Loucy (cell line): ENCODE measurements around the gene MINDY3.

ENCODE experiments used
- H2AFZ ChIP-seq: fragments of 200-600 bp; sonication (generic); 2 replicates; pipeline ENCODE4 v1.6.0; 2016; ENCODE audit warnings: antibody characterized with exemption, mild to moderate bottlenecking, low read length, moderate library complexity
- H3F3A ChIP-seq: fragments of 200-600 bp; 2 replicates; pipeline ENCODE4 v1.6.0; 2016; ENCODE audit warnings: antibody characterized with exemption, low read depth, mild to moderate bottlenecking
- H3K27me3 ChIP-seq: fragments of 200-600 bp; sonication (generic); 2 replicates; pipeline ENCODE4 v1.6.1; 2014; ENCODE audit warnings: low read length, mild to moderate bottlenecking; ENCODE audit not compliant: insufficient read depth, poor library complexity, severe bottlenecking
- H3K36me3 ChIP-seq: fragments of 200-600 bp; sonication (generic); 2 replicates; pipeline ENCODE4 v1.6.1; 2016; ENCODE audit warnings: low read length; ENCODE audit not compliant: insufficient read depth
- H3K4me1 ChIP-seq: fragments of 200-600 bp; sonication (generic); 2 replicates; pipeline ENCODE4 v1.5.1; 2014; ENCODE audit warnings: low read length, mild to moderate bottlenecking; ENCODE audit not compliant: insufficient read depth, poor library complexity, severe bottlenecking
- H3K4me2 ChIP-seq: fragments of 200-600 bp; sonication (generic); 2 replicates; pipeline ENCODE4 v1.6.0; 2014; ENCODE audit warnings: antibody characterized with exemption, low read length, low read depth, mild to moderate bottlenecking; ENCODE audit not compliant: poor library complexity, severe bottlenecking
- H3K4me3 ChIP-seq: fragments of 200-600 bp; sonication (generic); 2 replicates; pipeline ENCODE4 v1.5.1; 2014; ENCODE audit warnings: low read length, mild to moderate bottlenecking, mixed read lengths; ENCODE audit not compliant: poor library complexity, severe bottlenecking
- H3K79me2 ChIP-seq: fragments of 200-600 bp; sonication (generic); 2 replicates; pipeline ENCODE4 v1.6.1; 2014; ENCODE audit warnings: low read length; ENCODE audit not compliant: insufficient read depth
- H3K9ac ChIP-seq: fragments of 200-600 bp; sonication (generic); 2 replicates; pipeline ENCODE4 v1.6.0; 2014; ENCODE audit warnings: mild to moderate bottlenecking, low read depth, low read length, moderate library complexity; ENCODE audit not compliant: poor library complexity, severe bottlenecking
- H3K9me2 ChIP-seq: fragments of 200-600 bp; sonication (generic); replicated peaks from 2 replicates; pipeline ENCODE4 v1.6.1; 2016; ENCODE audit warnings: low read depth, low read length, mixed read lengths
- H3K9me3 ChIP-seq: fragments of 200-600 bp; sonication (generic); 2 replicates; pipeline ENCODE4 v1.6.1; 2014; ENCODE audit warnings: mild to moderate bottlenecking, antibody characterized with exemption, low read length, low read depth; ENCODE audit not compliant: insufficient read depth
- H4K20me1 ChIP-seq: fragments of 200-600 bp; sonication (generic); 2 replicates; pipeline ENCODE4 v1.6.0; 2014; ENCODE audit warnings: antibody characterized with exemption, low read length, mild to moderate bottlenecking; ENCODE audit not compliant: insufficient read depth, poor library complexity, severe bottlenecking
- EZH2phosphoT487 ChIP-seq: fragments of 200-600 bp; IDR thresholded peaks from 2 replicates; pipeline ENCODE4 v1.6.1; 2018; ENCODE audit warnings: antibody characterized with exemption, mild to moderate bottlenecking, moderate library complexity, borderline replicate concordance
- TF ChIP-seq, protein P1 (sequence below): fragments of 200-600 bp; sonication (generic); conservative IDR thresholded peaks from 2 replicates; pipeline ENCODE4 v1.5.1; 2014; ENCODE audit warnings: mild to moderate bottlenecking, antibody characterized with exemption, low read length

Gene MINDY3

DNA sequence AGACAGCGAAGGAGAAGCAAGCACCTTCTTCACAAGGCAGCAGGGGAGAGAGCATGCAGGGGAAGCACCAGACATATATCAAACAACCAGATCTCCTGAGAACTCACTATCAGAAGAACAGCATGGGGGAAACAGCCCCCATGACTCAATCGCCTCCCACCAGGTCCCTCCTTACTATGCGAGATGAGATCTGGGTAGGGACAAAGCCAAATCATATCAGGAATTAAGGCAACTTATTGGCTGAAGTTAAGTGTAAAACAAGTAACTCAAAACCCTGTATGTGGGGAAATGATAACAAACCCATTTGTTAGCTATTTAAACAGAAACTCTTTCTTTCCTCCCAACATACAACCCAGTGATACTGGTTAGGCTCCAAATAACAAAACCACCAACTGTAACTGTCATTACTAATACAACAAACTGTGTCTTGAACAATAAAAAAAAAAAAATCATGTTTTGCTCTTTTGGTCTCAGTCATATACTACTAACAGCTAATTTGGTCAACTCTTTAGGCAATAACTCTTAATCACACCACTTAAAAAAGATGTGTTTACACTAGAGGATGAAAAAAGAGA lies 57.8 kb downstream of the MINDY3 start:
- no peak for TF ChIP-seq EZH2phosphoT487
- TF ChIP-seq, protein P1, sequence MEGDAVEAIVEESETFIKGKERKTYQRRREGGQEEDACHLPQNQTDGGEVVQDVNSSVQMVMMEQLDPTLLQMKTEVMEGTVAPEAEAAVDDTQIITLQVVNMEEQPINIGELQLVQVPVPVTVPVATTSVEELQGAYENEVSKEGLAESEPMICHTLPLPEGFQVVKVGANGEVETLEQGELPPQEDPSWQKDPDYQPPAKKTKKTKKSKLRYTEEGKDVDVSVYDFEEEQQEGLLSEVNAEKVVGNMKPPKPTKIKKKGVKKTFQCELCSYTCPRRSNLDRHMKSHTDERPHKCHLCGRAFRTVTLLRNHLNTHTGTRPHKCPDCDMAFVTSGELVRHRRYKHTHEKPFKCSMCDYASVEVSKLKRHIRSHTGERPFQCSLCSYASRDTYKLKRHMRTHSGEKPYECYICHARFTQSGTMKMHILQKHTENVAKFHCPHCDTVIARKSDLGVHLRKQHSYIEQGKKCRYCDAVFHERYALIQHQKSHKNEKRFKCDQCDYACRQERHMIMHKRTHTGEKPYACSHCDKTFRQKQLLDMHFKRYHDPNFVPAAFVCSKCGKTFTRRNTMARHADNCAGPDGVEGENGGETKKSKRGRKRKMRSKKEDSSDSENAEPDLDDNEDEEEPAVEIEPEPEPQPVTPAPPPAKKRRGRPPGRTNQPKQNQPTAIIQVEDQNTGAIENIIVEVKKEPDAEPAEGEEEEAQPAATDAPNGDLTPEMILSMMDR, result no peak
- peaks cover 9% of the 10 kb centered on the region; the same call in 1 of the 2 replicates for H3F3A ChIP-seq
- H3K79me2 ChIP-seq, result no peaks in the 10 kb centered on the region
- peaks cover 46% of the 10 kb centered on the region for H3K4me1 ChIP-seq
- no peaks in the 10 kb centered on the region for H3K27me3 ChIP-seq
- peak overlapping the region; percentile 46 for H3K4me3 ChIP-seq
- H2AFZ ChIP-seq, result no peak overlapping the region
- peaks cover 17% of the 10 kb centered on the region for H3K36me3 ChIP-seq
- peak overlapping the region; percentile 63 for H3K9ac ChIP-seq
- H3K9me3 ChIP-seq, result no peaks in the 10 kb centered on the region
- H4K20me1 ChIP-seq, result no peaks in the 10 kb centered on the region
- H3K4me2 ChIP-seq, result peak overlapping the region; percentile 61
- no peaks in the 10 kb centered on the region for H3K9me2 ChIP-seq

DNA sequence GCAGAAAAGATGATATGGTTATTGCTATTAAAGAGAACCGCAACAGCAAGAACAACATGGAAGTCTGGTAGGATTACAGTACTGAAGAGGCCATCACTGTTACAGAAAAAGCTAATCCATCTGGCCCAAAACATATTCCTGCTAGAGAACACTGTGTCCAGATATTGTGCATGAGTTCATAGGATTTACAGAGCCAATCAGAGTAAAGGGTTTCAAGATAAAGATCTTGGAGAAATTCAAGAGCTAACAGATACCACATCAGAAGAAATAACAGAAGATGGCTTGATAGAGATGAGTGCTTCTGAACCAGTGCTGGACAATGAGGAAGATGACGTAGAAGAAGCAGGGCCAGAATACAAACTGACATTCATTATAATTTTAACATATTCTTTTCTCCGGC lies 58.7 kb downstream of the MINDY3 start:
- Histone ChIP-seq H3F3A (peaks cover 9% of the 10 kb centered on the region; the same call in 1 of the 2 replicates), H3K79me2 (no peaks in the 10 kb centered on the region), H2AFZ (no peak overlapping the region), H4K20me1 (no peaks in the 10 kb centered on the region), H3K4me2 (peak overlapping the region; percentile 61), H3K4me1 (peaks cover 54% of the 10 kb centered on the region), H3K4me3 (peak overlapping the region; percentile 46), H3K9me3 (no peaks in the 10 kb centered on the region), H3K36me3 (peaks cover 17% of the 10 kb centered on the region), H3K27me3 (no peaks in the 10 kb centered on the region), H3K9ac (peak overlapping the region; percentile 63), H3K9me2 (no peaks in the 10 kb centered on the region)
- no peak for TF ChIP-seq EZH2phosphoT487
- TF ChIP-seq, protein P1, result no peak

DNA sequence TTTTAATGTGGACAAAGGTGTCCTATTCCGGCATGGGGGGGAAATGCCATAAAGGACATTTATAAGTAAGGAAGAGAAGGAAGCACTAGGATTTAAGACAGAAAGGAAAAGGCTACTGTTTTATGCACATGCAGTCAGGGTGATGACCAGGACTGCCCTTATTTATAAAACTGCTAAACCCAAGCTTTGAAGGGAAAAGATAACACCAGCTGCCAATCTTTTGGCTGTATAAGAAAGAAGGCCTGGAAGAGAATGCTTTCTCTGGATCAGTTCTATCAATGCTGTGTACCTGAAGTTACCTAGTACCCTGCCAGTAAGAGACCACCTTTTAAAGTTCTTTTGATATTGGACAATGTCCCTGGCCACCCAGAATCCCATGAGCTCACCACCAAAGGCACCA lies 59.2 kb downstream of the MINDY3 start:
- Histone ChIP-seq H2AFZ (no peak overlapping the region), H3K4me2 (peak overlapping the region; percentile 61), H3K79me2 (no peaks in the 10 kb centered on the region), H3K27me3 (no peaks in the 10 kb centered on the region), H3K9me3 (no peaks in the 10 kb centered on the region), H3F3A (peaks cover 9% of the 10 kb centered on the region; the same call in 1 of the 2 replicates), H4K20me1 (no peaks in the 10 kb centered on the region), H3K36me3 (peaks cover 16% of the 10 kb centered on the region), H3K9ac (peak overlapping the region; percentile 63), H3K9me2 (no peaks in the 10 kb centered on the region), H3K4me1 (peaks cover 59% of the 10 kb centered on the region), H3K4me3 (peak overlapping the region; percentile 46)
- TF ChIP-seq, protein P1, result no peak
- no peak for TF ChIP-seq EZH2phosphoT487
